SK-N-SH treated with all-trans-retinoic acid at 6 μM for 48 hours (cell line): ENCODE measurements around the gene C12orf57.

ENCODE experiments used
- ATAC-seq: fragments of 200-7000 bp; cut with Tn5 transposase; 3 replicates; pipeline ENCODE4 v1.9.1; 2020; ENCODE audit warnings: mild to moderate bottlenecking, moderate library complexity
- ARNTL ChIP-seq: fragments of 450-650 bp; formaldehyde crosslinking; IDR thresholded peaks from 2 replicates; pipeline ENCODE4 v1.5.0; 2020; ENCODE audit warnings: low read depth, mild to moderate bottlenecking, moderate library complexity, borderline replicate concordance
- CREB5 ChIP-seq: fragments of 250-450 bp; sonication (Bioruptor Pico); IDR thresholded peaks from 2 replicates; pipeline ENCODE4 v1.5.1; 2020; ENCODE audit warnings: low read depth, mild to moderate bottlenecking, moderate library complexity
- CSRNP3 ChIP-seq: fragments of 250-450 bp; sonication (Bioruptor Pico); IDR thresholded peaks from 2 replicates; pipeline ENCODE4 v1.5.1; 2021; ENCODE audit warnings: mild to moderate bottlenecking, moderate library complexity
- ESRRG ChIP-seq: fragments of 250-450 bp; sonication (Bioruptor Pico); IDR thresholded peaks from 2 replicates; pipeline ENCODE4 v1.6.1; 2021; ENCODE audit warnings: mild to moderate bottlenecking
- GLIS3 ChIP-seq: fragments of 250-450 bp; sonication (Bioruptor Pico); IDR thresholded peaks from 2 replicates; pipeline ENCODE4 v1.5.0; 2020; ENCODE audit warnings: mild to moderate bottlenecking, moderate library complexity
- ISL1 ChIP-seq: fragments of 250-450 bp; sonication (Bioruptor Pico); IDR thresholded peaks from 2 replicates; pipeline ENCODE4 v2.1.2; 2022; ENCODE audit warnings: mild to moderate bottlenecking, moderate library complexity
- OSR1 ChIP-seq: fragments of 250-450 bp; sonication (Bioruptor Pico); IDR thresholded peaks from 2 replicates; pipeline ENCODE4 v1.8.0; 2022; ENCODE audit warnings: moderate library complexity, mild to moderate bottlenecking, inconsistent platforms
- PATZ1 ChIP-seq: fragments of 250-450 bp; sonication (Bioruptor Pico); IDR thresholded peaks from 2 replicates; pipeline ENCODE4 v1.8.0; 2020; ENCODE audit warnings: mild to moderate bottlenecking, moderate library complexity, borderline replicate concordance
- PPARA ChIP-seq: fragments of 250-450 bp; sonication (Bioruptor Pico); IDR thresholded peaks from 2 replicates; pipeline ENCODE4 v1.5.0; 2020; ENCODE audit warnings: mild to moderate bottlenecking, borderline replicate concordance
- RARB ChIP-seq: fragments of 250-450 bp; sonication (Bioruptor Pico); IDR thresholded peaks from 2 replicates; pipeline ENCODE4 v1.8.0; 2021; ENCODE audit warnings: mild to moderate bottlenecking, moderate library complexity
- TOX ChIP-seq: fragments of 250-450 bp; sonication (Bioruptor Pico); IDR thresholded peaks from 2 replicates; pipeline ENCODE4 v1.8.0; 2021; ENCODE audit warnings: mild to moderate bottlenecking, moderate library complexity, borderline replicate concordance
- ZC3H10 ChIP-seq: fragments of 250-450 bp; sonication (Bioruptor Pico); IDR thresholded peaks from 2 replicates; pipeline ENCODE4 v1.5.1; 2021; ENCODE audit warnings: mild to moderate bottlenecking, moderate library complexity
- ZFP3 ChIP-seq: fragments of 250-450 bp; sonication (Bioruptor Pico); IDR thresholded peaks from 2 replicates; pipeline ENCODE4 v1.5.0; 2020; ENCODE audit warnings: mild to moderate bottlenecking, moderate library complexity
- ZFP30 ChIP-seq: fragments of 450-650 bp; formaldehyde crosslinking; IDR thresholded peaks from 2 replicates; pipeline ENCODE4 v1.5.0; 2022; ENCODE audit warnings: mild to moderate bottlenecking, moderate library complexity
- ZNF565 ChIP-seq: fragments of 450-650 bp; formaldehyde crosslinking; conservative IDR thresholded peaks from 2 replicates; pipeline ENCODE4 v1.5.0; 2020; ENCODE audit warnings: low read depth, mild to moderate bottlenecking, moderate library complexity
- ZNF70 ChIP-seq: fragments of 450-650 bp; formaldehyde crosslinking; IDR thresholded peaks from 2 replicates; pipeline ENCODE4 v1.5.0; 2020; ENCODE audit warnings: mild to moderate bottlenecking, moderate library complexity
- ZNF8 ChIP-seq: fragments of 450-650 bp; formaldehyde crosslinking; IDR thresholded peaks from 2 replicates; pipeline ENCODE4 v1.5.0; 2020; ENCODE audit warnings: mild to moderate bottlenecking, moderate library complexity
- TF ChIP-seq, protein P1 (sequence below): fragments of 250-450 bp; sonication (Bioruptor Pico); IDR thresholded peaks from 2 replicates; pipeline ENCODE4 v1.5.0; 2020; ENCODE audit warnings: mild to moderate bottlenecking, moderate library complexity
- TF ChIP-seq, protein P2 (sequence below): fragments of 250-450 bp; sonication (Bioruptor Pico); IDR thresholded peaks from 2 replicates; pipeline ENCODE4 v1.8.0; 2021; ENCODE audit warnings: low read depth, mild to moderate bottlenecking, moderate library complexity, borderline replicate concordance

The C12orf57 gene

GRCh38 chr12:6929466-6930452 is 14.1 kb upstream of the C12orf57 start (continued):
- TF ChIP-seq CREB5 (CRISPR knock-in tag) = no peak
- TF ChIP-seq, all 23 proteins: peak for 0

DNA sequence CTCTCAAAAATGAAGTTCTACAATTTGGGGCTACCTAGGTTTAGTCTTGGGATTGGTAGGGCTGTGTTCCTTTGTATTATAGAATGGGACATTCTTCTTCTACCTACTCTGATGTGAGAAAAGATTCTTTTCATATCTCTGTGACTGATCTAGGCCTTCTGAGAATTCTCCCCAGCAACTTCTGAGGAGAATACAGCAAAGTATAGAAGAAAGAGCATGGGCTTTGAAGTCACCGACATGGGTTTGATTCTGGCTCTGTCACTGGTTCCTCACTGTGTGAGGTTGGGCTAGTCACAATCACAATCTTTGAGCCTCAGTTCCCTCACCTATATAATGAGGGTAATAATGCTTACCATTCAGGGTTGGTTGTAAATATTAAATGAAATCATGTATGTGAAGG is 11.1 kb upstream of the C12orf57 start:
- no peak for TF ChIP-seq ZC3H10
- ATAC-seq = no peak

GRCh38 chr12:6934110-6934509 is 9.7 kb upstream of the C12orf57 start:
- no peak for ATAC-seq
- TF ChIP-seq TOX (CRISPR knock-in tag) (no peak), ZC3H10 (no peak), ZFP30 (CRISPR knock-in tag) (no peak), GLIS3 (CRISPR knock-in tag) (no peak), ESRRG (CRISPR knock-in tag) (no peak), CSRNP3 (CRISPR knock-in tag) (no peak), CREB5 (CRISPR knock-in tag) (no peak)
- TF ChIP-seq, protein P1, sequence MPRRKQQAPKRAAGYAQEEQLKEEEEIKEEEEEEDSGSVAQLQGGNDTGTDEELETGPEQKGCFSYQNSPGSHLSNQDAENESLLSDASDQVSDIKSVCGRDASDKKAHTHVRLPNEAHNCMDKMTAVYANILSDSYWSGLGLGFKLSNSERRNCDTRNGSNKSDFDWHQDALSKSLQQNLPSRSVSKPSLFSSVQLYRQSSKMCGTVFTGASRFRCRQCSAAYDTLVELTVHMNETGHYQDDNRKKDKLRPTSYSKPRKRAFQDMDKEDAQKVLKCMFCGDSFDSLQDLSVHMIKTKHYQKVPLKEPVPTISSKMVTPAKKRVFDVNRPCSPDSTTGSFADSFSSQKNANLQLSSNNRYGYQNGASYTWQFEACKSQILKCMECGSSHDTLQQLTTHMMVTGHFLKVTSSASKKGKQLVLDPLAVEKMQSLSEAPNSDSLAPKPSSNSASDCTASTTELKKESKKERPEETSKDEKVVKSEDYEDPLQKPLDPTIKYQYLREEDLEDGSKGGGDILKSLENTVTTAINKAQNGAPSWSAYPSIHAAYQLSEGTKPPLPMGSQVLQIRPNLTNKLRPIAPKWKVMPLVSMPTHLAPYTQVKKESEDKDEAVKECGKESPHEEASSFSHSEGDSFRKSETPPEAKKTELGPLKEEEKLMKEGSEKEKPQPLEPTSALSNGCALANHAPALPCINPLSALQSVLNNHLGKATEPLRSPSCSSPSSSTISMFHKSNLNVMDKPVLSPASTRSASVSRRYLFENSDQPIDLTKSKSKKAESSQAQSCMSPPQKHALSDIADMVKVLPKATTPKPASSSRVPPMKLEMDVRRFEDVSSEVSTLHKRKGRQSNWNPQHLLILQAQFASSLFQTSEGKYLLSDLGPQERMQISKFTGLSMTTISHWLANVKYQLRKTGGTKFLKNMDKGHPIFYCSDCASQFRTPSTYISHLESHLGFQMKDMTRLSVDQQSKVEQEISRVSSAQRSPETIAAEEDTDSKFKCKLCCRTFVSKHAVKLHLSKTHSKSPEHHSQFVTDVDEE (CRISPR knock-in tag) = no peak

DNA sequence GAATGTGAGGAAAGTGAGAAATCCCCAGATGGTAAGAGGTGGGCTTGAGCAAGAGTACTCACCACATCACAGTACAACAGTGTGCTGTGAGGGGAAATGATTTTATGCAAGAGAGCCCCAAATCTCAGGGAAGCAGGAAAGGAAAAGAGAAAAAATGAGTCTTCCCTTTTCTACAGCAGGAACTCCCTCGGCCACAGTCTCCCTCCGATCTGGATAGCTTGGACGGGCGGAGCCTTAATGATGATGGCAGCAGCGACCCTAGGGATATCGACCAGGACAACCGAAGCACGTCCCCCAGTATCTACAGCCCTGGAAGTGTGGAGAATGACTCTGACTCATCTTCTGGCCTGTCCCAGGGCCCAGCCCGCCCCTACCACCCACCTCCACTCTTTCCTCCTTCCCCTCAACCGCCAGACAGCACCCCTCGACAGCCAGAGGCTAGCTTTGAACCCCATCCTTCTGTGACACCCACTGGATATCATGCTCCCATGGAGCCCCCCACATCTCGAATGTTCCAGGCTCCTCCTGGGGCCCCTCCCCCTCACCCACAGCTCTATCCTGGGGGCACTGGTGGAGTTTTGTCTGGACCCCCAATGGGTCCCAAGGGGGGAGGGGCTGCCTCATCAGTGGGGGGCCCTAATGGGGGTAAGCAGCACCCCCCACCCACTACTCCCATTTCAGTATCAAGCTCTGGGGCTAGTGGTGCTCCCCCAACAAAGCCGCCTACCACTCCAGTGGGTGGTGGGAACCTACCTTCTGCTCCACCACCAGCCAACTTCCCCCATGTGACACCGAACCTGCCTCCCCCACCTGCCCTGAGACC is 8.2 kb upstream of the C12orf57 start:
- TF ChIP-seq ZNF70 (CRISPR knock-in tag) = no peak
- no peak for TF ChIP-seq OSR1
- no peak for TF ChIP-seq ZNF8 (CRISPR knock-in tag)
- no peak for TF ChIP-seq ARNTL (CRISPR knock-in tag)
- no peak for TF ChIP-seq GLIS3 (CRISPR knock-in tag)
- no peak for TF ChIP-seq CSRNP3 (CRISPR knock-in tag)
- TF ChIP-seq ISL1 (CRISPR knock-in tag) = no peak
- TF ChIP-seq ZFP3 = no peak
- TF ChIP-seq, protein P2, sequence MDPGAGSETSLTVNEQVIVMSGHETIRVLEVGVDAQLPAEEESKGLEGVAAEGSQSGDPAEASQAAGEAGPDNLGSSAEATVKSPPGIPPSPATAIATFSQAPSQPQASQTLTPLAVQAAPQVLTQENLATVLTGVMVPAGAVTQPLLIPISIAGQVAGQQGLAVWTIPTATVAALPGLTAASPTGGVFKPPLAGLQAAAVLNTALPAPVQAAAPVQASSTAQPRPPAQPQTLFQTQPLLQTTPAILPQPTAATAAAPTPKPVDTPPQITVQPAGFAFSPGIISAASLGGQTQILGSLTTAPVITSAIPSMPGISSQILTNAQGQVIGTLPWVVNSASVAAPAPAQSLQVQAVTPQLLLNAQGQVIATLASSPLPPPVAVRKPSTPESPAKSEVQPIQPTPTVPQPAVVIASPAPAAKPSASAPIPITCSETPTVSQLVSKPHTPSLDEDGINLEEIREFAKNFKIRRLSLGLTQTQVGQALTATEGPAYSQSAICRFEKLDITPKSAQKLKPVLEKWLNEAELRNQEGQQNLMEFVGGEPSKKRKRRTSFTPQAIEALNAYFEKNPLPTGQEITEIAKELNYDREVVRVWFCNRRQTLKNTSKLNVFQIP (CRISPR knock-in tag) = no peak
- TF ChIP-seq ZNF565 = no peak
- no peak for TF ChIP-seq PATZ1 (CRISPR knock-in tag)
- TF ChIP-seq PPARA = no peak
- no peak for TF ChIP-seq ZC3H10
- no peak for TF ChIP-seq ESRRG (CRISPR knock-in tag)
- no peak for TF ChIP-seq CREB5 (CRISPR knock-in tag)
- TF ChIP-seq TOX (CRISPR knock-in tag) = no peak
- no peak for TF ChIP-seq RARB (CRISPR knock-in tag)
- no peak for TF ChIP-seq ZFP30 (CRISPR knock-in tag)
- no peak for ATAC-seq
